ENCODE data around the gene SENP7.

The SENP7 gene

DNA sequence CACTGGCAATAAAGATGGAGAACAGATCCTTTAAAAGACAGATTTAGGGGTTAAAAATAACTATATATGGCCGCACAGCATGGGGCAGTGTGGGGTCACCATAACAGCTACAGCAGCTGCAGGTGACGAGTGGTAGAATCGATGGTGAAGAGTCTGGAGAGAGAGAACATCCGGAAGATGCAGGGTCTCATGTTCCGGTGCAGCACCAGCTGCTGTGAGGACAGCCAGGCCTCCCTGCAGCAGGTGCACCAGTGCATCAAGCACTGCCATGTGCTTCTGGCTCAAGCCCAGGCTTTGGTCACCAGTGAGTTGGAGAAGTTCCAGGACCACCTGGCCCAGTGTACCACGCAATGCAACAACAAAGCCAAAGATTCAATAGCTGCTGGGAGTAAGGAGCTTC lies 98.9 kb downstream of the SENP7 start:
- no peak for TF ChIP-seq TCF4 (CRISPR knock-in tag; IDR thresholded peaks at IDR 0.05; ENCODE audit: borderline replicate concordance)
- TF ChIP-seq CSDC2 (CRISPR knock-in tag; IDR thresholded peaks at IDR 0.05): no peak
- TF ChIP-seq ZNF565 (CRISPR knock-in tag; conservative IDR thresholded peaks at IDR 0.05; ENCODE audit: low read depth): no peak
- no peak for TF ChIP-seq CREB5 (CRISPR knock-in tag; IDR thresholded peaks at IDR 0.05; ENCODE audit: low read depth)
- no peak for TF ChIP-seq ZNF70 (CRISPR knock-in tag; IDR thresholded peaks at IDR 0.05)
- TF ChIP-seq ZNF8 (CRISPR knock-in tag; IDR thresholded peaks at IDR 0.05): no peak
- TF ChIP-seq, protein P1, sequence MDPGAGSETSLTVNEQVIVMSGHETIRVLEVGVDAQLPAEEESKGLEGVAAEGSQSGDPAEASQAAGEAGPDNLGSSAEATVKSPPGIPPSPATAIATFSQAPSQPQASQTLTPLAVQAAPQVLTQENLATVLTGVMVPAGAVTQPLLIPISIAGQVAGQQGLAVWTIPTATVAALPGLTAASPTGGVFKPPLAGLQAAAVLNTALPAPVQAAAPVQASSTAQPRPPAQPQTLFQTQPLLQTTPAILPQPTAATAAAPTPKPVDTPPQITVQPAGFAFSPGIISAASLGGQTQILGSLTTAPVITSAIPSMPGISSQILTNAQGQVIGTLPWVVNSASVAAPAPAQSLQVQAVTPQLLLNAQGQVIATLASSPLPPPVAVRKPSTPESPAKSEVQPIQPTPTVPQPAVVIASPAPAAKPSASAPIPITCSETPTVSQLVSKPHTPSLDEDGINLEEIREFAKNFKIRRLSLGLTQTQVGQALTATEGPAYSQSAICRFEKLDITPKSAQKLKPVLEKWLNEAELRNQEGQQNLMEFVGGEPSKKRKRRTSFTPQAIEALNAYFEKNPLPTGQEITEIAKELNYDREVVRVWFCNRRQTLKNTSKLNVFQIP (CRISPR knock-in tag; IDR thresholded peaks at IDR 0.05; ENCODE audit: borderline replicate concordance, low read depth): no peak
- no peak for TF ChIP-seq CSRNP3 (CRISPR knock-in tag; IDR thresholded peaks at IDR 0.05)
- no peak for ATAC-seq

- ATAC-seq: no peak
- TF ChIP-seq ZNF70 (CRISPR knock-in tag; IDR thresholded peaks at IDR 0.05) (no peak), SNAI2 (CRISPR knock-in tag; IDR thresholded peaks at IDR 0.05) (no peak), GLIS3 (CRISPR knock-in tag; IDR thresholded peaks at IDR 0.05) (no peak)
- TF ChIP-seq, protein P1 (CRISPR knock-in tag; IDR thresholded peaks at IDR 0.05; ENCODE audit: borderline replicate concordance, low read depth): no peak
These were observed 99.4 kb downstream of the SENP7 start for GRCh38 chr3:101413656-101414055.

GRCh38 chr3:101391413-101391950 lies 121.5 kb downstream of the SENP7 start:
- TF ChIP-seq TCF4 (CRISPR knock-in tag; IDR thresholded peaks at IDR 0.05; ENCODE audit: borderline replicate concordance) (no peak), ISL1 (CRISPR knock-in tag; IDR thresholded peaks at IDR 0.05) (no peak), ZC3H10 (CRISPR knock-in tag; IDR thresholded peaks at IDR 0.05) (no peak), OSR1 (CRISPR knock-in tag; IDR thresholded peaks at IDR 0.05) (no peak), GLIS3 (CRISPR knock-in tag; IDR thresholded peaks at IDR 0.05) (no peak), TOX (CRISPR knock-in tag; IDR thresholded peaks at IDR 0.05; ENCODE audit: borderline replicate concordance) (no peak), ESRRG (CRISPR knock-in tag; IDR thresholded peaks at IDR 0.05) (no peak), ZNF565 (CRISPR knock-in tag; conservative IDR thresholded peaks at IDR 0.05; ENCODE audit: low read depth) (no peak), CSDC2 (CRISPR knock-in tag; IDR thresholded peaks at IDR 0.05) (no peak), ZFP3 (CRISPR knock-in tag; IDR thresholded peaks at IDR 0.05) (no peak), PPARA (CRISPR knock-in tag; IDR thresholded peaks at IDR 0.05; ENCODE audit: borderline replicate concordance) (no peak), CREB5 (CRISPR knock-in tag; IDR thresholded peaks at IDR 0.05; ENCODE audit: low read depth) (no peak), SNAI2 (CRISPR knock-in tag; IDR thresholded peaks at IDR 0.05) (no peak), CSRNP3 (CRISPR knock-in tag; IDR thresholded peaks at IDR 0.05) (no peak), ZNF70 (CRISPR knock-in tag; IDR thresholded peaks at IDR 0.05) (no peak)
- TF ChIP-seq, protein P2, sequence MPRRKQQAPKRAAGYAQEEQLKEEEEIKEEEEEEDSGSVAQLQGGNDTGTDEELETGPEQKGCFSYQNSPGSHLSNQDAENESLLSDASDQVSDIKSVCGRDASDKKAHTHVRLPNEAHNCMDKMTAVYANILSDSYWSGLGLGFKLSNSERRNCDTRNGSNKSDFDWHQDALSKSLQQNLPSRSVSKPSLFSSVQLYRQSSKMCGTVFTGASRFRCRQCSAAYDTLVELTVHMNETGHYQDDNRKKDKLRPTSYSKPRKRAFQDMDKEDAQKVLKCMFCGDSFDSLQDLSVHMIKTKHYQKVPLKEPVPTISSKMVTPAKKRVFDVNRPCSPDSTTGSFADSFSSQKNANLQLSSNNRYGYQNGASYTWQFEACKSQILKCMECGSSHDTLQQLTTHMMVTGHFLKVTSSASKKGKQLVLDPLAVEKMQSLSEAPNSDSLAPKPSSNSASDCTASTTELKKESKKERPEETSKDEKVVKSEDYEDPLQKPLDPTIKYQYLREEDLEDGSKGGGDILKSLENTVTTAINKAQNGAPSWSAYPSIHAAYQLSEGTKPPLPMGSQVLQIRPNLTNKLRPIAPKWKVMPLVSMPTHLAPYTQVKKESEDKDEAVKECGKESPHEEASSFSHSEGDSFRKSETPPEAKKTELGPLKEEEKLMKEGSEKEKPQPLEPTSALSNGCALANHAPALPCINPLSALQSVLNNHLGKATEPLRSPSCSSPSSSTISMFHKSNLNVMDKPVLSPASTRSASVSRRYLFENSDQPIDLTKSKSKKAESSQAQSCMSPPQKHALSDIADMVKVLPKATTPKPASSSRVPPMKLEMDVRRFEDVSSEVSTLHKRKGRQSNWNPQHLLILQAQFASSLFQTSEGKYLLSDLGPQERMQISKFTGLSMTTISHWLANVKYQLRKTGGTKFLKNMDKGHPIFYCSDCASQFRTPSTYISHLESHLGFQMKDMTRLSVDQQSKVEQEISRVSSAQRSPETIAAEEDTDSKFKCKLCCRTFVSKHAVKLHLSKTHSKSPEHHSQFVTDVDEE (CRISPR knock-in tag; IDR thresholded peaks at IDR 0.05): no peak
- TF ChIP-seq, protein P3, sequence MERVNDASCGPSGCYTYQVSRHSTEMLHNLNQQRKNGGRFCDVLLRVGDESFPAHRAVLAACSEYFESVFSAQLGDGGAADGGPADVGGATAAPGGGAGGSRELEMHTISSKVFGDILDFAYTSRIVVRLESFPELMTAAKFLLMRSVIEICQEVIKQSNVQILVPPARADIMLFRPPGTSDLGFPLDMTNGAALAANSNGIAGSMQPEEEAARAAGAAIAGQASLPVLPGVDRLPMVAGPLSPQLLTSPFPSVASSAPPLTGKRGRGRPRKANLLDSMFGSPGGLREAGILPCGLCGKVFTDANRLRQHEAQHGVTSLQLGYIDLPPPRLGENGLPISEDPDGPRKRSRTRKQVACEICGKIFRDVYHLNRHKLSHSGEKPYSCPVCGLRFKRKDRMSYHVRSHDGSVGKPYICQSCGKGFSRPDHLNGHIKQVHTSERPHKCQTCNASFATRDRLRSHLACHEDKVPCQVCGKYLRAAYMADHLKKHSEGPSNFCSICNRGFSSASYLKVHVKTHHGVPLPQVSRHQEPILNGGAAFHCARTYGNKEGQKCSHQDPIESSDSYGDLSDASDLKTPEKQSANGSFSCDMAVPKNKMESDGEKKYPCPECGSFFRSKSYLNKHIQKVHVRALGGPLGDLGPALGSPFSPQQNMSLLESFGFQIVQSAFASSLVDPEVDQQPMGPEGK (CRISPR knock-in tag; IDR thresholded peaks at IDR 0.05; ENCODE audit: borderline replicate concordance): no peak
- TF ChIP-seq, protein P1 (CRISPR knock-in tag; IDR thresholded peaks at IDR 0.05; ENCODE audit: borderline replicate concordance, low read depth): no peak
- no peak for ATAC-seq

Data from SK-N-SH treated with all-trans-retinoic acid at 6 μM for 48 hours (cell line).